ENCODE results near the gene MADCAM1.
"Not testable (repeated sequence)": the region's sequence is repeated elsewhere in the genome, so short reads cannot be mapped to it uniquely, and the experiment has no call there.

Gene MADCAM1

GRCh38 chr19:496112-496665, at the start of gene MADCAM1:
TSS of gene MADCAM1 (plus strand) at chr19:496486. CDS start at chr19:496500, 14 bp downstream.
- no peak for DNase-seq (ENCODE audit: low spot score)

GRCh38 chr19:447064-447426, 49.2 kb upstream of the MADCAM1 start:
- no peak for DNase-seq (ENCODE audit: low spot score)

- no peak for DNase-seq (ENCODE audit: low spot score)
Observed at GRCh38 chr19:447816-448560, 48.3 kb upstream of the MADCAM1 start.

- no peak for DNase-seq (ENCODE audit: low spot score)
Observed at GRCh38 chr19:449916-450315, 46.4 kb upstream of the MADCAM1 start.

GRCh38 chr19:450912-451481, 45.3 kb upstream of the MADCAM1 start:
- DNase-seq (ENCODE audit: low spot score), result not testable (repeated sequence)

- no peak for DNase-seq (ENCODE audit: low spot score)
Observed at GRCh38 chr19:452829-453228, 43.5 kb upstream of the MADCAM1 start.

GRCh38 chr19:453606-454005, 42.7 kb upstream of the MADCAM1 start:
- DNase-seq (ENCODE audit: low spot score), result no peak

- DNase-seq (ENCODE audit: low spot score), result no peak
Observed at GRCh38 chr19:455031-455705, 41.1 kb upstream of the MADCAM1 start.

- no peak for DNase-seq (ENCODE audit: low spot score)
Observed at GRCh38 chr19:455851-456546, 40.3 kb upstream of the MADCAM1 start.

- no peak for DNase-seq (ENCODE audit: low spot score)
Observed at GRCh38 chr19:456547-457110, 39.7 kb upstream of the MADCAM1 start.

- DNase-seq (ENCODE audit: low spot score), result no peak
Observed at GRCh38 chr19:457636-458035, 38.6 kb upstream of the MADCAM1 start.

GRCh38 chr19:458091-459042, 37.9 kb upstream of the MADCAM1 start:
- no peak for DNase-seq (ENCODE audit: low spot score)

- DNase-seq (ENCODE audit: low spot score), result peak; percentile 89
Observed at GRCh38 chr19:459724-460511, 36.4 kb upstream of the MADCAM1 start.

GRCh38 chr19:460877-461720, 35.2 kb upstream of the MADCAM1 start, which contains the start of gene SHC2:
TSS of gene SHC2 (minus strand) at chr19:461033. CDS start at chr19:460996, 37 bp downstream.
- no peak for DNase-seq (ENCODE audit: low spot score)

GRCh38 chr19:461721-462551, 34.4 kb upstream of the MADCAM1 start:
- no peak for DNase-seq (ENCODE audit: low spot score)

- no peak for DNase-seq (ENCODE audit: low spot score)
Observed at GRCh38 chr19:463483-464207, 32.6 kb upstream of the MADCAM1 start.

- DNase-seq (ENCODE audit: low spot score), result no peak
Observed at GRCh38 chr19:464208-464545, 32.1 kb upstream of the MADCAM1 start.
